Astrocyte (in vitro differentiated cells and primary cell): ENCODE measurements around the gene SLC25A27.

ENCODE experiments used
- EZH2 ChIP-seq: IDR thresholded peaks from 2 replicates; pipeline ENCODE4 v1.6.1; 2012; ENCODE audit warnings: mild to moderate bottlenecking, low read length, inconsistent platforms; ENCODE audit not compliant: insufficient read depth
- TF ChIP-seq, protein P1 (sequence below): IDR thresholded peaks from 2 replicates; pipeline ENCODE4 v1.5.1; 2011; ENCODE audit warnings: low read depth, mild to moderate bottlenecking, inconsistent platforms, low read length, moderate library complexity; ENCODE audit not compliant: insufficient read depth

DNA sequence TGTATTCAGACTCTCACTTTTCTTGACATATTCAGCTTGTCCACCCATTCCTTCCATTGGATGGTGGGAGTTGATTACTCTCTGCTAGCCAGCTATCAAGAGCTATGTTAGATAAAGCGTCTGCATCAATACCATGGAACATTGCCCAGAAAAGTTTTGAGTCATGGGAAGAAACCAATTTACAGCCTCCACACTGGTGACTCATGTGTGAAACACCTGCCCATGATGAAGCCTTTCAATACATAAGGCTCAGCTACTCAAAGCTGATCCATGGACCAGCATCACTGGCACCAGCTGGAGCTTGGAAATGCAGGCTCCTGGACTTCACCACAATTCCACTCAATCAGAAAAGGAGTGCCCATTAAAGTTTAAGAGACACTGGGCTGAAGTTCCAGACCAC is 66.3 kb downstream of the SLC25A27 start:
- TF ChIP-seq EZH2, result no peak
- TF ChIP-seq, protein P1, sequence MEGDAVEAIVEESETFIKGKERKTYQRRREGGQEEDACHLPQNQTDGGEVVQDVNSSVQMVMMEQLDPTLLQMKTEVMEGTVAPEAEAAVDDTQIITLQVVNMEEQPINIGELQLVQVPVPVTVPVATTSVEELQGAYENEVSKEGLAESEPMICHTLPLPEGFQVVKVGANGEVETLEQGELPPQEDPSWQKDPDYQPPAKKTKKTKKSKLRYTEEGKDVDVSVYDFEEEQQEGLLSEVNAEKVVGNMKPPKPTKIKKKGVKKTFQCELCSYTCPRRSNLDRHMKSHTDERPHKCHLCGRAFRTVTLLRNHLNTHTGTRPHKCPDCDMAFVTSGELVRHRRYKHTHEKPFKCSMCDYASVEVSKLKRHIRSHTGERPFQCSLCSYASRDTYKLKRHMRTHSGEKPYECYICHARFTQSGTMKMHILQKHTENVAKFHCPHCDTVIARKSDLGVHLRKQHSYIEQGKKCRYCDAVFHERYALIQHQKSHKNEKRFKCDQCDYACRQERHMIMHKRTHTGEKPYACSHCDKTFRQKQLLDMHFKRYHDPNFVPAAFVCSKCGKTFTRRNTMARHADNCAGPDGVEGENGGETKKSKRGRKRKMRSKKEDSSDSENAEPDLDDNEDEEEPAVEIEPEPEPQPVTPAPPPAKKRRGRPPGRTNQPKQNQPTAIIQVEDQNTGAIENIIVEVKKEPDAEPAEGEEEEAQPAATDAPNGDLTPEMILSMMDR, result no peak
